Measurements from ENCODE around the gene MOB3A.

GRCh38 chr19:2033825-2034159 lies 62.3 kb downstream of the MOB3A start:
- TF ChIP-seq CTCF (conservative IDR thresholded peaks at IDR 0.05 in 1 of 2, IDR thresholded peaks at IDR 0.05 in 1 of 2; ENCODE audit: low read depth in 1 of 2, low read length in 2 of 2) (no peak), EZH2 (IDR thresholded peaks at IDR 0.05; ENCODE audit: low read length, missing control alignments) (no peak)
